GM03348 (cell line): ENCODE data around the gene SUSD1.
"Not testable (repeated sequence)": the region's sequence is repeated elsewhere in the genome, so short reads cannot be mapped to it uniquely, and the experiment has no call there.

Experiments used
- DNase-seq: peaks from one replicate; pipeline ENCODE4 v3.0.0; 2012; ENCODE audit warnings: low spot score

SUSD1 gene

GRCh38 chr9:112094948-112095681, 80.0 kb downstream of the SUSD1 start:
- DNase-seq = no peak

GRCh38 chr9:112094241-112094640, 80.9 kb downstream of the SUSD1 start:
- DNase-seq = no peak

DNA sequence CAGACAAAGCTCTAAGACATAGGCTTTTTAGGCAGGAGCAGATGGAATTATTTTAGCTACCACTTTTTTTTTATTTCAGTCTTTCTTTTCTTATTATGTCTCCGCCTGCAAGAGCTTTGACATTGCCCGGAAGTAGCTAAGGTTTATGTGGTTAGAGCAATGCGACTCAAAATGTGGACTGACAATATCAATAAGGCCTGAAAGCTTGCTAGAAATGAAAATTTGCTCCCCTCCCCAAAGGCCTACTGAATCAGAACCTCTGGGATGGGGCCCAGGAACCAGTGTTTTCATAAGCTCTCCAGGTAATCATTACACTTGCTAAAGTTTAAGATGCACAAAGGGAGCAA, 81.3 kb downstream of the SUSD1 start:
- DNase-seq = no peak

GRCh38 chr9:112093147-112093869, 81.8 kb downstream of the SUSD1 start:
- DNase-seq = no peak

DNA sequence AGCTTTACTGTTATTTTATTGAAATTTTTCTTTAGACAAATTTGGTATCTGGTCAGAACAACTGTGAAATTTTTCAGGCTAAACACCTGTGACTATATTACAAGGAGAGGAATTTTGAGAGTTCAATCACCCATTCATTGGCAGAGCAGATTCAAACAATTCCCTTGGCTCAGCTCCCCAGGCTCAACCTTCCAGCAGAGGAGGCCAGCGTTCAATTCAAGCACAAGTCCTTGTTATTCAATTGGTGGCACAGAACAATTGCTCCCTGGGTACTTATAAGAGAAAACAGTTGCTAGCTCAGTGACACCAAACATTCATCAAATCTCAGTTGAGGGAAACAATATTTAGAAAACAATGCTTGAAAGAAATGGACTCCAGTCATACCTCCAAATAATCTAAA, 83.3 kb downstream of the SUSD1 start:
- DNase-seq = no peak

DNA sequence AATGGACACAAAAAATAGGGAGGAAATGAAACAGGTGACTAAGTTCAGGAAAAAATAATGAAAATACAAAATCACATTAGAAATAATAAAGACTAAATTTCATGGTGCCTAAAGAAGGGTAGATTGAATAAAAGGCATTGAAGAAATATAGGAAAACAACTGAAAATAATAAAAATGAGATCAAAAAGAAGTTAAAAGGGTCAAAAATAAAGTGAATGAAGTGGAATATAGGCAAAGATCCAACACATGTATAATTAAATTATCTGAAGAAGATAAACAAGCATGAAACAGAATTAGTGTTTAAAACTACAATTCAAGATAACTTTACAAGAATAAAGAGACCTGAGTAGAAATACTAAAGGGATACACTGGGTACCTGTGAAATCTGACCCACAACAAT, 87.6 kb downstream of the SUSD1 start:
- DNase-seq = no peak

DNA sequence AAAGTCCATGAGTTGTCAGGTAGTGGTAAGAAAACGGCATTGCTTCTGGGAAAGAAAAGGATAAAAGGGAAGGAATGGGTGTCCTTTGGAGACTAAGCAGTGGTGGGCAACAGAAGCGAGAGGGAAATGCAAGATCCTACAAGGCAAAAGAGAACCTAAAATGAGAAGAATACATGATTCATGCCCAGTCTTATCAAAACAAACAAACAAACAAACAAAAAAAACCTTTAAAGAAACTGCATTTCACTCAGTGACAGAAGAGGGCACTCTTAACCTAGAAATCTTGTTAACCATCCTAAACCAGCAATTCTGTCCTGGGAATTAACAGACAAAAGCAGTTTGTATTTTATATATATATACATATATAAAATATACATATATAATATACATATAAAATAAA, 88.5 kb downstream of the SUSD1 start:
- DNase-seq = peak; percentile 49

DNA sequence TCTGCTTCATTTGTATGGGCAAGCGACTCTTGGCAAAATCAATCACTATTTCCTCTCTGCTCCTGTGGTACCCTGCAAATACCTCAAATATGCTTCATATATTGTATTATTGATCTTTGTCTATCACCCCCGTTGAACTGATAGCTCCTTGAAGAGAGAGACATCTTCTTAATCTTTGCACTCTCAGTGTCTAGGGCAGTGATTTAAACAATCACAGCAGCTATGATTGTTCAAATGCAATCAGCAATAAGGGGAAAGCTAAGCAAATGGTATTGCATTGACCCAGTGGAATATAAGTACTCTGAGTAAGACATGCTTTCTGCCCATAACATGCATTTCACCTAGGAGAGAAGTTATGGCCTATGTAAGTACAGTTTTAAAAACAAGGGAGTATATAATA, 90.2 kb downstream of the SUSD1 start:
- DNase-seq = no peak

- no peak for DNase-seq
These were observed 90.8 kb downstream of the SUSD1 start for GRCh38 chr9:112084334-112084733.

GRCh38 chr9:112081918-112082729, 93.0 kb downstream of the SUSD1 start:
- no peak for DNase-seq

- no peak for DNase-seq
These were observed 94.1 kb downstream of the SUSD1 start for GRCh38 chr9:112080831-112081542.

- no peak for DNase-seq
These were observed 96.7 kb downstream of the SUSD1 start for GRCh38 chr9:112078432-112078831.

- DNase-seq = no peak
These were observed 98.3 kb downstream of the SUSD1 start for GRCh38 chr9:112076814-112077213.

DNA sequence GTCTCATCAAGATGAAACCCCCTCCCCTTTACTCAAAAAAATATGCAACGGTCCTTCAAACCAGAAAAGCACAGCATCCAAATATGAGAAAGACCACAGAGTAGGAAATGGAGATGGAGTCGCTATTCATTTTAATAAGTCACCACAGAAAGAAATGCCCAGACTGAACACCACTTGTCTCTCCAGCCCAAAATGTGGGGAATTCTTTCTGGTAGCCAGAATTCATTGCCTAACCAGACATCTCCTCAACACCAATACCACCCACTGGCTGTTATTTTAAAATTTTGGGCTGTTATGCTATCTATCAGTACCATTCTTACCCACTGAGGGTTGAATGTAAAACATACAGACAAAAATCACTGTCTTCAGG, 100.1 kb downstream of the SUSD1 start:
- peak; percentile 47 for DNase-seq

DNA sequence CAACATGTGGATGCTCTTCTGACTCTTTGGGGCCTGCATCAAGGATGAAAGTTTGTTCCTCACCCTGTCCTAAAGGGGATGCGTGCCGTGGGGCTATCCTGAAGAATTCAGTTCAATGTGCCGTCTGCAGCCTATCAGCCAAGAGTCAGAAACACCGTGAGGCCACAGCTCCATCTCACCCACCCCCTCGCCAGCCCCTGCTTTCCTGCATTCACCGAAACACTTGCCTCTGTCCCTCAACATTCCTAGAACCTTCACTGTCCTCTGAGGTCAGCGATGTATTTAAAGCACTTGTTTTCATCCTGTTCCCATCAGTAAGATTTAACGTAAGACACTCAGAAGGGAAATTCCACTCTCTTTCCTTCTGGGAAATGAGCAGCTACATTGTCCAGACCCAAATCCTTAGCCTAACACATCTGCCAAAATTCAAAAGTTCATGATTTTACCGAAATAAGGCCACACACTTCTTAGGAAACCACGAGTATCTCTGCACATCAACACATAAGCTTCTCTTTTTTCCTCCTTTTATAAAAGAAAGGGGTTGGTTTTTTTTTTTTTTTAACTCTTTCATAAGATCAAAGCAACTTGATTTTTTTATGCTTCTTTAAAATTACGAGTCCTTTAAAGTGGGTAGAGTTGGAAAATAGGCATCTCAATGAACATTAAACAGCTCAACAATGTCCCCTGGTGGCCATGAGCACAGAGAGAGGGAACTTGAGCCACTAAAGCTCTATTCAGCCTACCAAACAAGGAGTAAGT, 100.7 kb downstream of the SUSD1 start:
- peak; percentile 69 for DNase-seq

DNA sequence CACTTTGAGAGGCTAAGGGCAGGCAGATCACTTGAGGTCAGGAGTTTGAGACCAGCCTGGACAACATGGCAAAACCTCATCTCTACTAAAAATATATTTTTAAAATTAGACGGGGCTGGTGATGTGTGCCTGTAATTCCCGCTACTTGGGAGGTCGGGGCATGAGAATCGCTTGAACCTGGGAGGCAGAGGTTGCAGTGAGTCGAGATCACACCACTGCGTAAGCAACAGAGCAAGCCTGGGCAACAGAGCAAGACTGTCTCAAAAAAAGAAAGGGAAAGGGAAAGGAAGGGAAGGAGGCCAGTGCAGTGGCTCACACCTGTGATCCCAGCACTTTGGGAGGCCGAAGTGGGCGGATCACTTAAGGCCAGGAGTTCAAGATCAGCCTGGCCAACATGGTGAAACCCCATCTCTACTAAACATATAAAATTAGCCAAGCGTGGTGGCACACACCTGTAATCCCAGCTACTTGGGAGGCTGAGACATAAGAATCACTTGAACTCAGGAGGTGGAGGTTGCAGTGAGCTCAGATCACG, 101.4 kb downstream of the SUSD1 start:
- not testable (repeated sequence) for DNase-seq

DNA sequence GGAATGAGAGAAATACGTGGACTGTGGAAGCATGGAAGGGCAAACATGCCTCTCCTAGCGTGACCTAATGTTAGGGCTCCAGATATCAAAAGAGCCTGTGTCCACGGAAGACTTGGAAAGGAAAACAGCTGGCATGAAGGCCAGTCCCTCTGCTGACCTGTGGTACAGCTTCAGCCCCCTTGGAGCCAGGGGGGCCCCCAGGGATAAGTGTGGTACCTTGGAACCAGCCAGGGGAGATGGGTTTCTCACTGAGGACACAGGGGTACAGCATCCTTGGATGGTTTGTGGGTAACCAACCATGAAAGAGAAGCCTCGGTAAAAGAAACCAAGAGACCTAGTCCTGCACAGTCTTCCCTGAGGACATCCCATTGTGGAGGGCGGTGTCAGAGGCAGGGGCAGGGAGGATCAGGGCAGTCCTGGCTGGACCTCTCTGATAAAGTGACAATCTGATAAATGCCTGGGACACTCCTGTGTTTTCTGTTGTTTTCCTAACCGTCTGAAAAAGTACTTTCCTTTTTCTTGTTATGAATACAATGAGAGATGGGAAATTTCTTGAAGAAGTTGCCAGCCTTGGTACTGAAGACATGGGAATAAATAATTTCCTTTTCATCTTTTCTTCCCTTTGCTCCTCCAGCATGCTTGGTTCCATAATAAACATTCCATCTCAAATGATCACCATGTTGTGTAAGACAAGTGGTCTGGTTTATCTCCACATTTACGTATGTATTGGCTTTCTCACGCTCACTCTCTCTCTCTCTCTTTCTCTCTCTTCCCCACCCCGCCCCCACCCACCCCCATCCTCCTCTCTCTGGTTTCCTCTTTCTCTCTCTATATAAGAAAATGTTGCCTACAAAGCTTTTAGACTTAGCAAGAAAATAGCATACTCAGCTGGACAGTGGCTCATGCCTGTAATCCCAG, 102.1 kb downstream of the SUSD1 start:
- DNase-seq = peak; percentile 70

DNA sequence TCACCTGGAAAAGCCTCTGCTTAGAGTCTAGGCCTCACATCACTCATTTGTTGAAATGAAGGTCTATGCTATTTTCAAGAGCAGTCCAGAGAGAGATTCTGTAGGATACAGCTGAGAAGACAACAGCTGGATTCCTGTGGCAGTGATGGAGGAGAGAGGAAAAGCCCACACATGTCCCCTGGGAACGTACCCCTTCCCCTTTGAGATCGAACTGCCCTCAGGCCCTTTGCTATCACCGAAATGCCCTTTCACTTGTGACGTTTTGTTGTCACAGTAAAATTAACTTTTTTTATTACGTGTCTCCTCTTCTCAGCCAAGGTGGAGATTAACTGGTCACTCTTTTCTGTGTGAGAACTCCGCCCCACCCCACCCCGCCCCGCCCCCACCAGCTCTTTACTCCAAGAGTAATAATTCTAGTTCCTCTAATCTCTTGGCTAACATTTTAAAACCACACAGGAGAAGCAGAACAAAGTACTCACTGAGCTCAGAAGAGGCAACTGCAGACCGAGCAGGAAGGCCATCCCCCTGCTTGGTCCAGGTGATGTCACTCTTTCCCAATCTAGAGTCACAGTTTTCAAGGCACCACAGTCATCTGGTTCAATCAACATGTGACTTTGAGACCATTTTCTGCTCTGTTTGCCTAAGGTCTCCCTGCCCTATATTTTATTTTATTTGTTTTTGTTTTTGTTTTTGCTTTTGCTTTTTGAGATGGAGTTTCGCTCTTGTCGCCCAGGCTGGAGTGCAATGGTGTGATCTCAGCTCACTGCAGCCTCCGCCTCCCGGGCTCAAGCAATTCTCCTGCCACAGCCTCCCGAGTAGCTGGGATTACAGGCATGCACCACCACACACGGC, 105.6 kb downstream of the SUSD1 start:
- no peak for DNase-seq
